Panc1 (cell line): ENCODE data around the gene CMIP. TPM values are rescaled to one million over a fixed set of nuclear protein-coding genes. Genes with fewer than 3 reads are reported as not detected.

Source experiments
- ATAC-seq: fragments of 200-7000 bp; cut with Tn5 transposase; 2 replicates; pipeline ENCODE4 v1.9.1; 2020; ENCODE audit warnings: mild to moderate bottlenecking, moderate library complexity
- BruUV-seq: library from RNA; stranded (reverse); fragments of 400-500 nt; replicated peaks from 2 replicates; lab custom pipeline; 2021; lab: Mats Ljungman, UMichigan
- CTCF ChIA-PET: fragments of 300-600 bp; sonication (Branson Sonifier 250); formaldehyde crosslinking; loops from one replicate; lab custom pipeline; 2022; ENCODE audit warnings: antibody characterized with exemption; lab: Charles Lee
- POLR2A ChIA-PET: fragments of 300-600 bp; sonication (Branson Sonifier 250); formaldehyde crosslinking; loops from one replicate; lab custom pipeline; 2022; ENCODE audit warnings: antibody characterized with exemption; lab: Charles Lee
- DNase-seq: peaks from one replicate; pipeline ENCODE4 v3.0.0-alpha.2; 2010; ENCODE audit warnings: low read depth, low spot score
- H3K27ac ChIP-seq: 2 replicates; pipeline ENCODE4 v1.5.1; 2011; ENCODE audit warnings: mild to moderate bottlenecking, low read length, inconsistent platforms
- H3K27me3 ChIP-seq: fragments of 200-500 bp; sonication (Bioruptor generic); 2 replicates; pipeline ENCODE4 v1.6.0; 2014; ENCODE audit warnings: low read length, inconsistent platforms; ENCODE audit not compliant: control insufficient read depth, insufficient read depth
- H3K36me3 ChIP-seq: fragments of 200-500 bp; sonication (Bioruptor generic); 2 replicates; pipeline ENCODE4 v1.5.1; 2014; ENCODE audit warnings: inconsistent platforms, mild to moderate bottlenecking, low read length, moderate library complexity; ENCODE audit not compliant: control insufficient read depth, insufficient read depth
- H3K4me1 ChIP-seq: 2 replicates; pipeline ENCODE4 v1.5.1; 2011; ENCODE audit warnings: inconsistent platforms, mild to moderate bottlenecking, low read length, moderate library complexity; ENCODE audit not compliant: control insufficient read depth, insufficient read depth
- H3K4me3 ChIP-seq, 2 experiments: 2 replicates each; pipeline ENCODE4 v1.5.1; 2011 to 2012; ENCODE audit warnings: low read depth in 2 of 2, low read length in 2 of 2, mild to moderate bottlenecking in 2 of 2, inconsistent platforms in 1 of 2, moderate library complexity in 1 of 2
- H3K9me3 ChIP-seq: fragments of 200-500 bp; sonication (Bioruptor generic); 2 replicates; pipeline ENCODE4 v1.5.1; 2014; ENCODE audit warnings: low read depth, mild to moderate bottlenecking, inconsistent platforms, low read length, moderate library complexity; ENCODE audit not compliant: control insufficient read depth, insufficient read depth
- POLR2AphosphoS5 ChIP-seq: IDR thresholded peaks from 2 replicates; pipeline ENCODE4 v1.6.1; 2012; ENCODE audit warnings: mild to moderate bottlenecking, low read depth, low read length, moderate library complexity
- REST ChIP-seq, 2 experiments: IDR thresholded peaks; 2 replicates each; pipeline ENCODE4 v1.6.1; 2011 to 2012; ENCODE audit warnings: low read depth in 2 of 2, control low read depth in 1 of 2, low read length in 1 of 2, mild to moderate bottlenecking in 1 of 2, moderate library complexity in 1 of 2; ENCODE audit not compliant: insufficient read depth in 1 of 2
- SIN3A ChIP-seq: IDR thresholded peaks from 2 replicates; pipeline ENCODE4 v1.6.1; 2012; ENCODE audit warnings: low read depth, mild to moderate bottlenecking, low read length, moderate library complexity, borderline replicate concordance; ENCODE audit not compliant: insufficient read depth
- TCF7L2 ChIP-seq: IDR thresholded peaks from 2 replicates; pipeline ENCODE4 v1.6.1; 2011; ENCODE audit warnings: mild to moderate bottlenecking, low read depth, low read length, inconsistent platforms
- in situ Hi-C: cut with HindIII; loops from 2 replicates; pipeline ENCODE4 v1.10.0; 2016; ENCODE audit warnings: low sequenced_read_pairs, low pct_unique_long_range_greater_than_20kb
- intact Hi-C: fragments of 100-400 bp; cut with micrococcal nuclease; formaldehyde crosslinking; loops from one replicate; pipeline ENCODE4 v1.10.0; 2022; ENCODE audit not compliant: unreplicated experiment
- total RNA-seq: library from RNA; stranded (reverse); gene quantifications from one replicate; pipeline ENCODE4 v1.2.1, GENCODE V29; 2021; ENCODE audit not compliant: unreplicated experiment
- TF ChIP-seq, protein P1 (sequence below): fragments of 450-650 bp; IDR thresholded peaks from 2 replicates; pipeline ENCODE4 v1.5.1; 2017; ENCODE audit warnings: mild to moderate bottlenecking

Gene CMIP
- total RNA-seq, 1 experiment from 2014 or later = 49.7 TPM

DNA sequence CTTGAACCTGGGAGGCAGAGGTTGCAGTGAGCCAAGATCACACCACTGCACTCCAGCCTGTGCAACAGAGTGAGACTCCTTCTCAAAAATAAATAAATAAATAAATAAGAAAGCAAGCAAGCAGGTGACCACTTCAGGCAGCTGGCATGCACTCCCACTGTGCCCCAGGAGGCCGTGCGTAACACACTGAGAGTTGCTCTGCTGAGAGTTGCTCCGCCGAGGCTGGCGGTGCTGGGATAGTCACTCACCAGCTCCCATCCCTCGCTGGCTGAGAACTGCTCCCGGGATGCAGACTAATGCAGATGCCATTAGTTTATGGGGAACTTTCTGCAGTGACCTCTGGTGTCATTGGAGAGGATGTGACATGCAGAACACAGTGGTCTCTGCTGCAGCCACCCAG is 228.8 kb downstream of the CMIP start:
- H3K27me3 ChIP-seq = no peaks in the 10 kb centered on the region
- in situ Hi-C loops (no loop called here), intact Hi-C loops (no loop called here)
- DNase-seq (no peak), ATAC-seq (no peak)
- no TSS peak for BruUV-seq
- H3K27ac ChIP-seq = no peak overlapping the region
- TF ChIP-seq SIN3A (no peak), REST (IDR thresholded peaks at IDR 0.05; ENCODE audit: insufficient read depth in 1 of 2, low read depth in 2 of 2, low read length in 1 of 2) (no peak), POLR2AphosphoS5 (no peak), TCF7L2 (no peak)
- TF ChIP-seq, protein P1, sequence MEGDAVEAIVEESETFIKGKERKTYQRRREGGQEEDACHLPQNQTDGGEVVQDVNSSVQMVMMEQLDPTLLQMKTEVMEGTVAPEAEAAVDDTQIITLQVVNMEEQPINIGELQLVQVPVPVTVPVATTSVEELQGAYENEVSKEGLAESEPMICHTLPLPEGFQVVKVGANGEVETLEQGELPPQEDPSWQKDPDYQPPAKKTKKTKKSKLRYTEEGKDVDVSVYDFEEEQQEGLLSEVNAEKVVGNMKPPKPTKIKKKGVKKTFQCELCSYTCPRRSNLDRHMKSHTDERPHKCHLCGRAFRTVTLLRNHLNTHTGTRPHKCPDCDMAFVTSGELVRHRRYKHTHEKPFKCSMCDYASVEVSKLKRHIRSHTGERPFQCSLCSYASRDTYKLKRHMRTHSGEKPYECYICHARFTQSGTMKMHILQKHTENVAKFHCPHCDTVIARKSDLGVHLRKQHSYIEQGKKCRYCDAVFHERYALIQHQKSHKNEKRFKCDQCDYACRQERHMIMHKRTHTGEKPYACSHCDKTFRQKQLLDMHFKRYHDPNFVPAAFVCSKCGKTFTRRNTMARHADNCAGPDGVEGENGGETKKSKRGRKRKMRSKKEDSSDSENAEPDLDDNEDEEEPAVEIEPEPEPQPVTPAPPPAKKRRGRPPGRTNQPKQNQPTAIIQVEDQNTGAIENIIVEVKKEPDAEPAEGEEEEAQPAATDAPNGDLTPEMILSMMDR = no peak
- CTCF ChIA-PET = no interaction called here
- POLR2A ChIA-PET = no interaction called here
- H3K9me3 ChIP-seq = no peaks in the 10 kb centered on the region
- no peaks in the 10 kb centered on the region for H3K36me3 ChIP-seq
- H3K4me1 ChIP-seq = no peaks in the 10 kb centered on the region
- no peak overlapping the region for H3K4me3 ChIP-seq

DNA sequence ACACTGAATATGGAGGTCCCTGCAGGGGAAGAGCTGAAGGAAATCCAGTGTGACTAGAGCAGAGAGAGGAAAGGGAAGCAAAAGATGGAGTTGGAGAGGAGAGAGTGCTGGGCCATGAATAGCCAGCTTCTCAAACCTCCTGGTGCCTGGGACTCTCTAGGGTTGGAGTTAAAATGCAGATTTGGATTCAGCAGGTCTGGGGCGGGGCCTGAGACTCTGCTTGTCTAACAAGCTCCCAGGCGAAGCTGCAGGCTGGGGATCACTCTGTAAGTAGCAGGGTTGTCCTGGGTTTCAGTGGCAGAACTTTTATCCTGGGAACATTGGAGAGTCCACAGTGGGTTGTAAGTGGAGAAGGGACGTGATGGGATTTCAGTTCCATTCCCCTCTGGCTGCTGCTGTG is 231.1 kb downstream of the CMIP start:
- in situ Hi-C loops = no loop called here
- intact Hi-C loops = no loop called here
- BruUV-seq = no TSS peak

More for the DNA sequence above, 231.1 kb downstream of the CMIP start:
- no peak for ATAC-seq
- no peaks in the 10 kb centered on the region for H3K36me3 ChIP-seq
- H3K9me3 ChIP-seq = no peaks in the 10 kb centered on the region
- POLR2A ChIA-PET = no interaction called here
- TF ChIP-seq REST (IDR thresholded peaks at IDR 0.05; ENCODE audit: insufficient read depth in 1 of 2, low read depth in 2 of 2, low read length in 1 of 2) (no peak), TCF7L2 (no peak), POLR2AphosphoS5 (no peak), SIN3A (no peak)
- TF ChIP-seq, protein P1 = no peak
- DNase-seq = no peak
- no peaks in the 10 kb centered on the region for H3K27me3 ChIP-seq
- CTCF ChIA-PET = no interaction called here
- H3K4me3 ChIP-seq = no peak overlapping the region
- no peak overlapping the region for H3K27ac ChIP-seq
- no peaks in the 10 kb centered on the region for H3K4me1 ChIP-seq
